Spinal cord (tissue), 10 donors: ENCODE measurements around the gene TRA2B. TPM values are rescaled to one million over a fixed set of nuclear protein-coding genes. Genes with fewer than 3 reads are reported as not detected.

Experiments
- DNase-seq, 6 donors: peaks; one replicate each; pipeline versions ENCODE4 v3.0.0 to v3.0.0-alpha.2; 2013 to 2015; ENCODE audit warnings: low spot score in 6 of 6, low read depth in 4 of 6
- H3K27ac ChIP-seq: one replicate; pipeline ENCODE4 v1.5.1; 2013; ENCODE audit warnings: low read depth, low read length, control low read depth
- H3K27me3 ChIP-seq: one replicate; pipeline ENCODE4 v1.6.1; 2013; ENCODE audit warnings: low read length; ENCODE audit not compliant: control insufficient read depth, insufficient read depth
- H3K36me3 ChIP-seq: one replicate; pipeline ENCODE4 v1.6.1; 2013; ENCODE audit warnings: low read length; ENCODE audit not compliant: control insufficient read depth, insufficient read depth
- H3K4me1 ChIP-seq: one replicate; pipeline ENCODE4 v1.6.1; 2013; ENCODE audit warnings: low read length; ENCODE audit not compliant: control insufficient read depth, insufficient read depth
- H3K4me3 ChIP-seq: one replicate; pipeline ENCODE4 v1.5.1; 2013; ENCODE audit warnings: low read depth, low read length, control low read depth
- H3K9me3 ChIP-seq: one replicate; pipeline ENCODE4 v1.6.1; 2013; ENCODE audit warnings: low read length; ENCODE audit not compliant: control insufficient read depth, insufficient read depth
- WGBS: methylation state at CpG from one replicate; pipeline ENCODE4 v1.1.5; 2013; ENCODE audit warnings: missing lambda C conversion rate; ENCODE audit not compliant: insufficient coverage; 5-methylcytosine and 5-hydroxymethylcytosine counted together
- polyA plus RNA-seq, 2 donors: library from polyadenylated mRNA; unstranded; fragments of 120-200 nt; gene quantifications; one replicate each; pipeline ENCODE4 v1.2.1, GENCODE V29; 2013; ENCODE audit not compliant: insufficient read length in 2 of 2
- total RNA-seq, 2 donors: library from RNA; depleted of rRNA in 1 of 2; stranded (reverse); fragments of 120-200 nt in 1 of 2; fragments of >200 nt in 1 of 2; gene quantifications; one replicate each; pipeline versions ENCODE4 v1.2.3 to v1.2.4, GENCODE V29; 2013 to 2014
- donor health status: healthy.

TRA2B gene
- total and polyA plus RNA-seq, 4 donors = 151 to 204 (median 191) TPM

- WGBS = 100% methylated on average over 3 of the region's 3 CpGs
- no peak for DNase-seq
- no peak overlapping the region for H3K4me3 ChIP-seq
- no peaks in the 10 kb centered on the region for H3K27me3 ChIP-seq
- peaks cover 9% of the 10 kb centered on the region for H3K4me1 ChIP-seq
- no peak overlapping the region for H3K27ac ChIP-seq
- peaks cover 3% of the 10 kb centered on the region for H3K36me3 ChIP-seq
- H3K9me3 ChIP-seq = no peaks in the 10 kb centered on the region
Observed at GRCh38 chr3:185939721-185940120, 1.9 kb upstream of the TRA2B start.

- peaks cover 3% of the 10 kb centered on the region for H3K36me3 ChIP-seq
- peak; percentile 80 to 98 (median 86) for DNase-seq
- H3K27me3 ChIP-seq = no peaks in the 10 kb centered on the region
- H3K4me3 ChIP-seq = peak overlapping the region; percentile 100
- peaks cover 5% of the 10 kb centered on the region for H3K4me1 ChIP-seq
- WGBS = under 1% methylated on average over 56 of the region's 56 CpGs
- H3K27ac ChIP-seq = peak overlapping the region; percentile 100
- no peaks in the 10 kb centered on the region for H3K9me3 ChIP-seq
Observed at GRCh38 chr3:185936814-185937688, 763 bp downstream of the TRA2B start.

GRCh38 chr3:185936273-185936629, 1.6 kb downstream of the TRA2B start:
- 0% methylated on average over 5 of the region's 8 CpGs for WGBS
- Histone ChIP-seq H3K27ac (peak overlapping the region; percentile 100), H3K36me3 (peaks cover 3% of the 10 kb centered on the region), H3K27me3 (no peaks in the 10 kb centered on the region), H3K4me1 (peaks cover 5% of the 10 kb centered on the region), H3K9me3 (no peaks in the 10 kb centered on the region), H3K4me3 (peak overlapping the region; percentile 100)
- DNase-seq = peak in 2 of 6 donors; percentile 17 to 25

- peak in 2 of 6 donors; percentile 22 to 39 for DNase-seq
- Histone ChIP-seq H3K9me3 (no peaks in the 10 kb centered on the region), H3K4me1 (peaks cover 5% of the 10 kb centered on the region), H3K27me3 (no peaks in the 10 kb centered on the region), H3K27ac (no peak overlapping the region), H3K36me3 (peaks cover 3% of the 10 kb centered on the region), H3K4me3 (peak overlapping the region; percentile 100)
- WGBS = 4% methylated on average over 4 of the region's 11 CpGs
Observed at GRCh38 chr3:185935465-185936272, 2.1 kb downstream of the TRA2B start.

- WGBS = 0% methylated on average over 4 of the region's 8 CpGs
- Histone ChIP-seq H3K36me3 (peaks cover 3% of the 10 kb centered on the region), H3K27me3 (no peaks in the 10 kb centered on the region), H3K27ac (peak overlapping the region; percentile 18), H3K9me3 (no peaks in the 10 kb centered on the region), H3K4me1 (peaks cover 5% of the 10 kb centered on the region), H3K4me3 (peak overlapping the region; percentile 100)
- peak in 1 of 6 donors; percentile 39 for DNase-seq
Observed at GRCh38 chr3:185934767-185935464, 2.9 kb downstream of the TRA2B start.

DNA sequence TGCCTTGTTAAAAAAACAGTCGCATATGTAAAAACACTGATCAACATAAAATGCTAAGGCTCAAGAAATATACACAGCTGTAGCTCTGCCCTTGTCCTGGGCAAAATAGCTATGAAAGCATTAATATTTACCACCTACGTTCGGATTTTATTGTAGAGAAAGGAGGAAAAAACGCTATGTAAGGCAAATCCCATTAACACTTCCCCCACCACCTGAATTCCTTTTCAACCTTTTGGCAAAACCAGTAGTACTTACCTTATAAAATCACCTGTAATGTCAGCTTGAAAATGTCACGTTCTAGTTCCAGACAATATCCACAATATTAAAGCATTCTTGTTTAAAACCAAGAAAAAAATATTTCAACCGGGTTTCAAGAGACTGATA, 3.6 kb downstream of the TRA2B start:
- Histone ChIP-seq H3K4me3 (peak overlapping the region; percentile 100), H3K27ac (peak overlapping the region; percentile 18), H3K36me3 (peaks cover 3% of the 10 kb centered on the region), H3K4me1 (peaks cover 5% of the 10 kb centered on the region), H3K9me3 (no peaks in the 10 kb centered on the region), H3K27me3 (no peaks in the 10 kb centered on the region)
- WGBS = 10% methylated on average over 2 of the region's 6 CpGs
- no peak for DNase-seq

- peaks cover 3% of the 10 kb centered on the region for H3K36me3 ChIP-seq
- peaks cover 5% of the 10 kb centered on the region for H3K4me1 ChIP-seq
- H3K4me3 ChIP-seq = peak overlapping the region; percentile 100
- H3K27ac ChIP-seq = peak overlapping the region; percentile 18
- H3K9me3 ChIP-seq = no peaks in the 10 kb centered on the region
- no peak for DNase-seq
- no peaks in the 10 kb centered on the region for H3K27me3 ChIP-seq
Observed at GRCh38 chr3:185933374-185934173, 4.2 kb downstream of the TRA2B start.

DNA sequence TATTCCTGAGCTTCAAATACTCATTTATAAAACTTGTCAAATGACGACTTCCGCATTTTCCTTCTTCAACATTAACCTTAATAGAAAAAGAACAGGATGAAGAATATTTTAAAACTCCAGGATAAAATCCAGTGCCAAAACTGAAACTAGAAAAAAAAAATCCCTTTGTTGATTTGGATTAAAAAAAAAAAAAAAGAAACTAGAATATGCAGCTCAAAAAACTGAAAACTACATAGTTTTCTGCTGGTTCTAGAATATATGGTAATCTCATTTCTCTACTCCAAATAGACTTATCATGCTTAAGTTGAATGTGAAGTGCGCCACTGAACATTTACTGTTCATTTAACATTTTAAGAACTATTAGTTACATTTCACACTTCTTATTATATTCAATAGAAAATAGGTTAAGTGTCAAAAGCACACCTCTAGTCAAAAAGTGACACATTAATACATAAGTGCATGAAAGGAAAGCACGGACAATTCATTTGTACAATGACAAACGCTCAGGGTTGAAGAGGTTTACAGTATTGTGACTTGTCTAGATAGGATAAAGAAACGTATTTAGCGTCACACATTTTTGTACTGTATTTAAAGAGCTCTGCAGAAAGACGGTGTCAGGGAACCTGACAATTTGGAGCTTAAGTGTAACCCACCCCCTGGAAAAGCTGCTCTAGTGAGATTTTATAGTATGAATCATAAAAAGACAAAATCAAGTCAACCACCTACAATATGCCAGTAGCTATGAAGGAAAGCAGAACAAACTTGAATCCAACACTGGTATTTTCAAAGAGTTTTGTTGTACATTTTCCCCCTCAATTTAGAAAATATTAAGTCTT, 5.8 kb downstream of the TRA2B start:
- no CpG with 5 or more reads among the region's 8 CpGs for WGBS
- Histone ChIP-seq H3K9me3 (no peaks in the 10 kb centered on the region), H3K27me3 (no peaks in the 10 kb centered on the region), H3K4me3 (no peak overlapping the region), H3K4me1 (no peaks in the 10 kb centered on the region), H3K36me3 (no peaks in the 10 kb centered on the region), H3K27ac (no peak overlapping the region)
- DNase-seq = no peak
